HFF-Myc (cell line): ENCODE results near the gene PRKG1.

Source experiments
- DNase-seq: peaks from one replicate; pipeline ENCODE4 v3.0.0-alpha.2; 2011; ENCODE audit warnings: low read depth; ENCODE audit errors: extremely low read depth
- H3K4me3 ChIP-seq: replicated peaks from 2 replicates; pipeline ENCODE4 v1.5.1; 2011; ENCODE audit warnings: low read depth, mild to moderate bottlenecking, control low read depth, low read length
- TF ChIP-seq, protein P1 (sequence below): IDR thresholded peaks from 2 replicates; pipeline ENCODE4 v1.5.1; 2012; ENCODE audit warnings: mild to moderate bottlenecking, low read depth, low read length, control low read depth; ENCODE audit errors: missing control alignments

The PRKG1 gene

GRCh38 chr10:52043811-52044210, 969.5 kb downstream of the PRKG1 start:
- H3K4me3 ChIP-seq = no peak overlapping the region
- DNase-seq = no peak
- TF ChIP-seq, protein P1, sequence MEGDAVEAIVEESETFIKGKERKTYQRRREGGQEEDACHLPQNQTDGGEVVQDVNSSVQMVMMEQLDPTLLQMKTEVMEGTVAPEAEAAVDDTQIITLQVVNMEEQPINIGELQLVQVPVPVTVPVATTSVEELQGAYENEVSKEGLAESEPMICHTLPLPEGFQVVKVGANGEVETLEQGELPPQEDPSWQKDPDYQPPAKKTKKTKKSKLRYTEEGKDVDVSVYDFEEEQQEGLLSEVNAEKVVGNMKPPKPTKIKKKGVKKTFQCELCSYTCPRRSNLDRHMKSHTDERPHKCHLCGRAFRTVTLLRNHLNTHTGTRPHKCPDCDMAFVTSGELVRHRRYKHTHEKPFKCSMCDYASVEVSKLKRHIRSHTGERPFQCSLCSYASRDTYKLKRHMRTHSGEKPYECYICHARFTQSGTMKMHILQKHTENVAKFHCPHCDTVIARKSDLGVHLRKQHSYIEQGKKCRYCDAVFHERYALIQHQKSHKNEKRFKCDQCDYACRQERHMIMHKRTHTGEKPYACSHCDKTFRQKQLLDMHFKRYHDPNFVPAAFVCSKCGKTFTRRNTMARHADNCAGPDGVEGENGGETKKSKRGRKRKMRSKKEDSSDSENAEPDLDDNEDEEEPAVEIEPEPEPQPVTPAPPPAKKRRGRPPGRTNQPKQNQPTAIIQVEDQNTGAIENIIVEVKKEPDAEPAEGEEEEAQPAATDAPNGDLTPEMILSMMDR = no peak

- H3K4me3 ChIP-seq = no peak overlapping the region
- TF ChIP-seq, protein P1 = no peak
- DNase-seq = no peak
These were observed 973.8 kb downstream of the PRKG1 start for GRCh38 chr10:52048051-52048450.

GRCh38 chr10:52050429-52051047, 976.3 kb downstream of the PRKG1 start:
- no peak for DNase-seq
- TF ChIP-seq, protein P1 = no peak
- no peak overlapping the region for H3K4me3 ChIP-seq

GRCh38 chr10:52053497-52053896, 979.2 kb downstream of the PRKG1 start:
- TF ChIP-seq, protein P1 = no peak
- no peak for DNase-seq
- no peak overlapping the region for H3K4me3 ChIP-seq

DNA sequence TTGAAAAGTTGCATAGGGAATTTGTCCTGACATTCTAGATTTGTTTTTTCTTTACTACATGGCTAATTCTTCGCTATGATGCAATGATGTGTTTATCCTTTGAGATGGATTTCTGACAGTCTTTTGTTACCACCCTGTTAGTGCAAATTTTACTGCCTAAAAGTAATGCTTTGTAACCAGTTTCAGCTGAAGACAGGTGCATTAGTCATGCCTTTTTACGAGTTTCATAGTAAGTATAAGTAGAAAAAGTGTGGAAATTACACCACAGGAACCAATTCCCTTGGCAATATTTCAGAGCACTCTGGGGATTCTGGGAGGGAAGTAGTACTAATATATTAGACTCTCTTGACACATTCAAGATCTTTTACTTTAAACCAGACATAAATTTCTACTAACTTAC, 982.0 kb downstream of the PRKG1 start:
- no peak for DNase-seq
- H3K4me3 ChIP-seq = no peak overlapping the region
- TF ChIP-seq, protein P1 = no peak

DNA sequence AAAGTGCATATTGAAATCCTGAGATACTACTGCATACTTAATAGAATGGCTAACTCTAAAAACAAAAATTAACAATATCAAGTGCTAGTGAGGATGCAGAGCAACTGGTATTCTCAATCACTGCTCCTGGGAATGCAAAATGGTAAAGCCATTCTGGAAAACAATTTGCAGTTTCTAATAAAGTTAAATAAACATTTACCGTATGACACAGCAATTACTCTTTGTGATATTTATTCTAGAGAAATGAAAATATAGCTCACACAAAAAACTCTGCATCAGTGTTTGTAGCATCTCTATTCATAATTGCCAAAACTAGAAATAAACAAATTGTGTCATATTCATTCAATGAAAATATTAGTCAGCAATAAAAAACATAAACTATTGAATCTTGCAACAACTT, 984.8 kb downstream of the PRKG1 start:
- H3K4me3 ChIP-seq = no peak overlapping the region
- no peak for DNase-seq
- TF ChIP-seq, protein P1 = no peak

- no peak overlapping the region for H3K4me3 ChIP-seq
- no peak for DNase-seq
- TF ChIP-seq, protein P1 = no peak
These were observed 988.9 kb downstream of the PRKG1 start for GRCh38 chr10:52063159-52063558.
